RWPE2 (cell line): ENCODE data around the gene ATP6V1B1.

Experiments
- ATAC-seq: fragments of 200-7000 bp; cut with Tn5 transposase; 3 replicates; pipeline ENCODE4 v1.9.1; 2021; ENCODE audit warnings: low read depth
- DNase-seq: peaks from one replicate; pipeline ENCODE4 v3.0.0-alpha.2; 2020; ENCODE audit warnings: low spot score
- H3K27ac ChIP-seq: fragments of 450-650 bp; 2 replicates; pipeline ENCODE4 v1.5.1; 2017; ENCODE audit warnings: mild to moderate bottlenecking; ENCODE audit not compliant: poor library complexity, severe bottlenecking
- H3K27me3 ChIP-seq: fragments of 250-450 bp; sonication (Bioruptor Pico); 2 replicates; pipeline ENCODE4 v1.5.1; 2021; ENCODE audit warnings: mild to moderate bottlenecking, moderate library complexity; ENCODE audit not compliant: insufficient read depth, poor library complexity, severe bottlenecking
- H3K36me3 ChIP-seq: fragments of 250-450 bp; sonication (Bioruptor Pico); 2 replicates; pipeline ENCODE4 v1.5.1; 2020; ENCODE audit warnings: low read depth, mild to moderate bottlenecking, moderate library complexity
- H3K4me1 ChIP-seq: fragments of 250-450 bp; sonication (Bioruptor Pico); 2 replicates; pipeline ENCODE4 v1.5.1; 2021; ENCODE audit warnings: mild to moderate bottlenecking, moderate library complexity; ENCODE audit not compliant: insufficient read depth, poor library complexity, severe bottlenecking
- H3K4me3 ChIP-seq: fragments of 250-450 bp; sonication (Bioruptor Pico); 2 replicates; pipeline ENCODE4 v1.5.1; 2021; ENCODE audit warnings: mild to moderate bottlenecking, moderate library complexity; ENCODE audit not compliant: severe bottlenecking
- H3K9me3 ChIP-seq: fragments of 250-450 bp; sonication (Bioruptor Pico); 2 replicates; pipeline ENCODE4 v1.5.1; 2021; ENCODE audit warnings: mild to moderate bottlenecking, moderate library complexity; ENCODE audit not compliant: severe bottlenecking
- TF ChIP-seq, protein P1 (sequence below): fragments of 450-650 bp; IDR thresholded peaks from one replicate; pipeline ENCODE4 v1.5.1; 2017; ENCODE audit warnings: mild to moderate bottlenecking, moderate library complexity; ENCODE audit not compliant: poor library complexity, severe bottlenecking

Gene ATP6V1B1

DNA sequence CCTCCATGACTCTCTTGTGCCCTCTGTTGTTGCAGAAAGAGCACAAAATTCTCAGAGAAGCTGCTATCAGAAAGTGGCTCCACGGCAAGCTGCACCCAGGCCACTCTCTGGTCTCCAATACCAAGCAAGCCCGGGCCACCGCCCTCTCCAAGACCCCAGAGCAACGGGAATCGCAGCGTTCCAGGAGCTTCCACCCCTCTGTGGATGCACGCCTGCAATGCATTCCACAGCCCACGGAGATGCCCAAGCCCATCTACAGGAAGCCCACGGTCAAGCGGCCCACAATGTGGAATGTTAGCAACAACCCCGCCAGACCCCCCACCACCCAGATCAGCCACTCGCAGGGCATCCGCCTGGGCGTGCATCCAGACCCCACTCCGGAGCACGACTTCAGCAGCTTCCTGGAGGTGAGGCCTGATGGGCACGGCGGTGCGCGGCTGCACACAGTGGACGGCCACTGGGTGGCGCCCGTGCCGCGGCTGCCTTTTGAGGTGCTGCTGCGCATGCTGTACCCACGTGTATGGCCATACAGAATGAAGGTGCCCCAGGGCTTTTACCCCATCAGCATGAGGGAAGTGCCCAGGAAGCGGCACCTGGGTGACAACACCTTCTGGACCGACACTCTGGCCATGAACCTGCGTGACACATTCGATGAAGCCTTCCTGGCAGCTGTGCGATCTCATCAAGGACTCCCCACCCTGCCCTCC, 49.0 kb downstream of the ATP6V1B1 start:
- DNase-seq (no peak), ATAC-seq (peak; percentile 67; the same call in 1 of the 3 replicates)
- Histone ChIP-seq H3K4me3 (no peak overlapping the region), H3K4me1 (no peaks in the 10 kb centered on the region), H3K9me3 (no peaks in the 10 kb centered on the region), H3K27me3 (no peaks in the 10 kb centered on the region), H3K27ac (no peak overlapping the region), H3K36me3 (peaks cover 24% of the 10 kb centered on the region)
- TF ChIP-seq, protein P1, sequence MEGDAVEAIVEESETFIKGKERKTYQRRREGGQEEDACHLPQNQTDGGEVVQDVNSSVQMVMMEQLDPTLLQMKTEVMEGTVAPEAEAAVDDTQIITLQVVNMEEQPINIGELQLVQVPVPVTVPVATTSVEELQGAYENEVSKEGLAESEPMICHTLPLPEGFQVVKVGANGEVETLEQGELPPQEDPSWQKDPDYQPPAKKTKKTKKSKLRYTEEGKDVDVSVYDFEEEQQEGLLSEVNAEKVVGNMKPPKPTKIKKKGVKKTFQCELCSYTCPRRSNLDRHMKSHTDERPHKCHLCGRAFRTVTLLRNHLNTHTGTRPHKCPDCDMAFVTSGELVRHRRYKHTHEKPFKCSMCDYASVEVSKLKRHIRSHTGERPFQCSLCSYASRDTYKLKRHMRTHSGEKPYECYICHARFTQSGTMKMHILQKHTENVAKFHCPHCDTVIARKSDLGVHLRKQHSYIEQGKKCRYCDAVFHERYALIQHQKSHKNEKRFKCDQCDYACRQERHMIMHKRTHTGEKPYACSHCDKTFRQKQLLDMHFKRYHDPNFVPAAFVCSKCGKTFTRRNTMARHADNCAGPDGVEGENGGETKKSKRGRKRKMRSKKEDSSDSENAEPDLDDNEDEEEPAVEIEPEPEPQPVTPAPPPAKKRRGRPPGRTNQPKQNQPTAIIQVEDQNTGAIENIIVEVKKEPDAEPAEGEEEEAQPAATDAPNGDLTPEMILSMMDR, result peak; percentile 62

DNA sequence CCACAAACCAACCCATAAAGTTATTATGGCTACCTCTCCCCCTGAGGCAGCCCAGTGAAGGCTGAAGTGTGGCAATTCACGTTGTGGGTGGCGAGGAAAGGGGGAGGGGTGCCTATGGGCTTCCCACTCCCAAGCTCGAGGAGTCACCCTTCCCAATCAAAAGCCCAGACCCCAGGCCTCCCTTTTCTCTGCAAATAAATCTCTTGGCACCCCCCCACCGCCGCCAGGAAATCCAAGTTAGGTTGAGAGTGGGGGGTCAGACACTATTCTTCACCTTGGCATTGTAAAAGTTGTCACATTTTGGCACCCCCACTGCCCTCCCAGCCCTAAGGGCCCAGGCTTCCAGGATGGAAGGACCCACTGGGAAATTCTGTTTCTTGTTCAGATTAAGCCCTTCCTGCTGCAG, 49.6 kb downstream of the ATP6V1B1 start:
- no peaks in the 10 kb centered on the region for H3K4me1 ChIP-seq
- ATAC-seq (no peak), DNase-seq (no peak)
- no peaks in the 10 kb centered on the region for H3K27me3 ChIP-seq
- H3K27ac ChIP-seq, result no peak overlapping the region
- TF ChIP-seq, protein P1, result no peak
- peaks cover 30% of the 10 kb centered on the region for H3K36me3 ChIP-seq
- H3K9me3 ChIP-seq, result no peaks in the 10 kb centered on the region
- no peak overlapping the region for H3K4me3 ChIP-seq

DNA sequence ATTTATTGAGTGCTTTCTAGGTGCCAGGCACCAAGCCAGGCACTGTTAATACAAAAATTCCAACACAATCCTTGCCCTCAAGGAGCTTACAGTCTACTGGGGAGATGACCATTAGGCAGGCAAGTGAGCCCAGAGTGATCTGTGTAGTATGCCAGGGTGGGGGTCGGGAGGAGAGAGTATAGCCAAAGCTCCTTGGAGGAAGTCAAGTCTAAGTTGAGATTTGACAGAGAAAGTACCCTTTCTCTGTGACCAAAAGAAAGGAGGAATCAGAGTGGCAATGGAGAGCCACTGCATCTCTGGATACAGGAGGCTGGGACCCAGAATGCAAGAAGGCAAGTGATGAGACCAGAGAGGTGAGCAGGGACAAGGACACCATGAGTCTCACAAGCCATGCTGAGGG, 50.3 kb downstream of the ATP6V1B1 start:
- no peak overlapping the region for H3K27ac ChIP-seq
- DNase-seq, result no peak
- no peaks in the 10 kb centered on the region for H3K9me3 ChIP-seq
- H3K36me3 ChIP-seq, result peaks cover 36% of the 10 kb centered on the region
- no peak overlapping the region for H3K4me3 ChIP-seq
- H3K4me1 ChIP-seq, result no peaks in the 10 kb centered on the region
- ATAC-seq, result no peak
- no peaks in the 10 kb centered on the region for H3K27me3 ChIP-seq
- TF ChIP-seq, protein P1, result no peak

DNA sequence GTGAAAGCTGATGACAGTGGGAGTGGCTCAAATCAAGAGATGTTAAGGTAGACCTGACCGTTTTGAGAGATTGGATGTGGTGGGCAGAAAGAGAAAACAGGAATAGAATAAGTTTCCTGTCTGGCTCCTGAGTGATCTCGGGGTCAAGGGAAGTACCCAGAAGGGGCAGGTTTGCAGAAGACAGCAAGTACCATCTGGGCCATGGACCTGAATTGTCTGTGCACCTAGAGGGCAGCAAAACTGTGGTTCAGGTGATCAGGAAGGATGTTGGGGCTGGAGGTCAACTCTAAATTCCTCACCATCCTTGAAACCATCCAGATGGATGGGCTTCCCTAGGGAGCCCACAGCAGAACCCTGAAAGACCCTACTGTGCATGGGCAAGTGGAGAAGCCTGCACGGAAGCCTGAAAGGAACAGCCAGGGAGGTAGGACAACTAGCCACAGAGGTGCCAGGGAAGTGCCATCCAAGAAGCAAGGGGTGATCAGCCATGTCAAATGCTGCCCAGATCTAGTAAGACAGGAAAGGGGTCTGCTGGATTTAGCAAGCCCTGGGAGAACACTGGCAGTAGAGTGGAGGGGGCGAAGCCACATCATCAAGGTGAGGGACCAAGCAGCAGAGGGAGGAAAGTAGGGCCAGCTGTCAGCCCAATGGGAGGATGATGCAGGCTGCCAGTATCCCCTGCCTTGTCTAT, 50.9 kb downstream of the ATP6V1B1 start:
- TF ChIP-seq, protein P1, result no peak
- DNase-seq (no peak), ATAC-seq (no peak)
- Histone ChIP-seq H3K36me3 (peaks cover 41% of the 10 kb centered on the region), H3K9me3 (no peaks in the 10 kb centered on the region), H3K4me3 (no peak overlapping the region), H3K4me1 (no peaks in the 10 kb centered on the region), H3K27ac (no peak overlapping the region), H3K27me3 (no peaks in the 10 kb centered on the region)

DNA sequence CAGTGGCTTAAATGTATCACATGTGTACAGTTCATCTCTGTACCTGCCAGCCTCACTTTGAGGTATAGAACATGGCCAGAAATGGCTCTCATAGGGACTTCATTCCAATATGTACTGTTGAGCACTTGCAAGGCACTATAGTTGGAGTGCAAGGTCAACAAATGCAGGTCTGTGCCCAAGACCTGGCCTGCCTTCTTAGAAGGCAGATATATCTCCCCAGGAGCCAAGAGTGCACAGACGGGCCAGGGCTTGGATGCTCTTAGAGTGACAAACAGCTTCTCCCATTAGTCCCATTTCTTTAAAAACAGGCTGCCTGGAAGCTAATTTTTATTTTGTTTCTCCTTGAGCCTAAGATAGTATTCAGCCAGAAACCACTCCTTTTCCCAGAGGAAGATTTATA, 51.7 kb downstream of the ATP6V1B1 start:
- Histone ChIP-seq H3K9me3 (no peaks in the 10 kb centered on the region), H3K4me3 (no peak overlapping the region), H3K27ac (no peak overlapping the region), H3K27me3 (no peaks in the 10 kb centered on the region), H3K4me1 (no peaks in the 10 kb centered on the region), H3K36me3 (peaks cover 48% of the 10 kb centered on the region)
- no peak for ATAC-seq
- DNase-seq, result no peak
- TF ChIP-seq, protein P1, result no peak
